ENCODE data around the gene ATAD2B. TPM values are rescaled to one million over a fixed set of nuclear protein-coding genes. Genes with fewer than 3 reads are reported as not detected.

The ATAD2B gene
- total RNA-seq, 1 experiment from 2014 or later, result 2.6 TPM

GRCh38 chr2:23912054-23912453, 14.9 kb downstream of the ATAD2B start:
- no peak for DNase-seq (ENCODE audit: low spot score)

- DNase-seq (ENCODE audit: low spot score), result no peak
Observed at GRCh38 chr2:23905155-23905554, 21.8 kb downstream of the ATAD2B start.

GRCh38 chr2:23904692-23905091, 22.2 kb downstream of the ATAD2B start:
- no peak for DNase-seq (ENCODE audit: low spot score)

GRCh38 chr2:23904215-23904614, 22.7 kb downstream of the ATAD2B start:
- no peak for DNase-seq (ENCODE audit: low spot score)

- no peak for DNase-seq (ENCODE audit: low spot score)
Observed at GRCh38 chr2:23903034-23903433, 23.9 kb downstream of the ATAD2B start.

- DNase-seq (ENCODE audit: low spot score), result peak; percentile 12
Observed at GRCh38 chr2:23901966-23902846, 24.7 kb downstream of the ATAD2B start.

- peak; percentile 18 for DNase-seq (ENCODE audit: low spot score)
Observed at GRCh38 chr2:23900541-23901322, 26.2 kb downstream of the ATAD2B start.

- no peak for DNase-seq (ENCODE audit: low spot score)
Observed at GRCh38 chr2:23900133-23900532, 26.8 kb downstream of the ATAD2B start.

- DNase-seq (ENCODE audit: low spot score), result no peak
Observed at GRCh38 chr2:23871206-23871605, 55.7 kb downstream of the ATAD2B start.

- DNase-seq (ENCODE audit: low spot score), result no peak
Observed at GRCh38 chr2:23867449-23867848, 59.5 kb downstream of the ATAD2B start.

- DNase-seq (ENCODE audit: low spot score), result no peak
Observed at GRCh38 chr2:23862716-23863426, 64.1 kb downstream of the ATAD2B start.

- DNase-seq (ENCODE audit: low spot score), result no peak
Observed at GRCh38 chr2:23861952-23862351, 65.0 kb downstream of the ATAD2B start.

GRCh38 chr2:23859983-23860382, 66.9 kb downstream of the ATAD2B start:
- DNase-seq (ENCODE audit: low spot score), result no peak

- no peak for DNase-seq (ENCODE audit: low spot score)
Observed at GRCh38 chr2:23859234-23859633, 67.7 kb downstream of the ATAD2B start.

GRCh38 chr2:23850564-23851256, 76.2 kb downstream of the ATAD2B start:
- no peak for DNase-seq (ENCODE audit: low spot score)

GRCh38 chr2:23844905-23845304, 82.0 kb downstream of the ATAD2B start:
- DNase-seq (ENCODE audit: low spot score), result no peak

- no peak for DNase-seq (ENCODE audit: low spot score)
Observed at GRCh38 chr2:23843051-23843976, 83.6 kb downstream of the ATAD2B start.

- no peak for DNase-seq (ENCODE audit: low spot score)
Observed at GRCh38 chr2:23839919-23840578, 86.9 kb downstream of the ATAD2B start.

- no peak for DNase-seq (ENCODE audit: low spot score)
Observed at GRCh38 chr2:23838996-23839395, 87.9 kb downstream of the ATAD2B start.

GRCh38 chr2:23838581-23838980, 88.3 kb downstream of the ATAD2B start:
- no peak for DNase-seq (ENCODE audit: low spot score)

Measured in H4 (cell line).